GM19239 (cell line): Measurements from ENCODE around the gene TOMM40.
"Not testable (repeated sequence)": the region's sequence is repeated elsewhere in the genome, so short reads cannot be mapped to it uniquely, and the experiment has no call there.

Experiments
- DNase-seq: peaks from one replicate; pipeline ENCODE4 v3.0.0; 2011; ENCODE audit warnings: low spot score; ENCODE audit not compliant: insufficient read length
- FAIRE-seq: peaks from 2 replicates; lab custom pipeline; 2011; peaks lifted over from hg19 to GRCh38; lab: Jason Lieb, UNC

TOMM40 gene

DNA sequence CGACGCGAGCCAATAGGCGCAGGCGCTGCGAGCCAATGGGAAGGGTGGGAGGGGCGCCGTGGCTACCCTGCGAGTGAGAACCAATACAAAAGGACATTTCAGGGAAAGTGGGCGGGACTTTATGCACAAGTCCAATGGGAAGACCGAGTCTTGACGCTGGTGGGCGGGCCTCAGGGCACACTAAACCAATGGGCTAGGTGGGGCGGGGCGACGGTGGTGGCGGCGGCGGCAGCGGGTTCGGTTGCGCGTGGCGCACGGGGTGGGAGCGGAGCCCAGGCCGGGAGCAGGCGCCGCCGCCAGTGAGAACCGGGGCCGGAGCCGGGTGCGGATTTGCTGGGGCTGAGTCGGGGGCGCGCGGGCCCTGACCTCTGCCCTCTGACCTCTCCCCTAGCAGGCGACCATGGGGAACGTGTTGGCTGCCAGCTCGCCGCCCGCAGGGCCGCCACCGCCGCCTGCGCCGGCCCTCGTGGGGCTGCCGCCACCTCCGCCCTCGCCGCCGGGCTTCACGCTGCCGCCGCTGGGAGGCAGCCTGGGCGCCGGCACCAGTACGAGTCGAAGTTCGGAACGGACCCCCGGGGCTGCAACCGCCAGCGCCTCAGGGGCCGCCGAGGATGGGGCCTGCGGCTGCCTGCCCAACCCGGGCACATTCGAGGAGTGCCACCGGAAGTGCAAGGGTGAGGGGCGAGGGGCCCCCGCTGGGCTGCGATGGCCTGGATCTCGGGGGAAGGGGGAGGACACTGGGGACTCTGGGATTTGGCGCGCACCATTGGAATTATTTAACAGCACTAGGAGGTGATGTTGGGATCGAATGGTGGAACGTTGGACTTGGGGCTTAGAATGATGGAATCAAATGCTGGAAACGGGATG is at the start of gene TOMM40:
Gene TOMM40 (plus strand): TSS at position 239 of the 867 bp plus-strand sequence. CDS start 162 bp downstream, at position 401.
- peak; percentile 98 for DNase-seq
- FAIRE-seq, result peak; percentile 100

DNA sequence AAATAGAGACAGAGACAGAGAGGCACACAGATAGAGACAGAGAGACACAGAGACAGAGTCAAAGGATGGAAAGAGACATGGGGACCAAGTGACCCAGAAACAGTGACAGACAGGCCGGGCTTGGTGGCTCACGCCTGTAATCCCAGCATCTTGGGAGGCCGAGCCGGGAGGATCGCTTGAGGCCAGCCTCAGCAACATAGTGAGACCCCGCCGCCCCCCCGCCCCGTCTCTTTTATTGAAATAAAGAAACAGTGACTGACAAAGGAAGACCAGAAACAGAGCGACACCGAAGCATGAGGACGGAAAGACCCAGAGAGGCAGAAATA is 45.8 kb upstream of the TOMM40 start:
- DNase-seq (no peak), FAIRE-seq (no peak)

DNA sequence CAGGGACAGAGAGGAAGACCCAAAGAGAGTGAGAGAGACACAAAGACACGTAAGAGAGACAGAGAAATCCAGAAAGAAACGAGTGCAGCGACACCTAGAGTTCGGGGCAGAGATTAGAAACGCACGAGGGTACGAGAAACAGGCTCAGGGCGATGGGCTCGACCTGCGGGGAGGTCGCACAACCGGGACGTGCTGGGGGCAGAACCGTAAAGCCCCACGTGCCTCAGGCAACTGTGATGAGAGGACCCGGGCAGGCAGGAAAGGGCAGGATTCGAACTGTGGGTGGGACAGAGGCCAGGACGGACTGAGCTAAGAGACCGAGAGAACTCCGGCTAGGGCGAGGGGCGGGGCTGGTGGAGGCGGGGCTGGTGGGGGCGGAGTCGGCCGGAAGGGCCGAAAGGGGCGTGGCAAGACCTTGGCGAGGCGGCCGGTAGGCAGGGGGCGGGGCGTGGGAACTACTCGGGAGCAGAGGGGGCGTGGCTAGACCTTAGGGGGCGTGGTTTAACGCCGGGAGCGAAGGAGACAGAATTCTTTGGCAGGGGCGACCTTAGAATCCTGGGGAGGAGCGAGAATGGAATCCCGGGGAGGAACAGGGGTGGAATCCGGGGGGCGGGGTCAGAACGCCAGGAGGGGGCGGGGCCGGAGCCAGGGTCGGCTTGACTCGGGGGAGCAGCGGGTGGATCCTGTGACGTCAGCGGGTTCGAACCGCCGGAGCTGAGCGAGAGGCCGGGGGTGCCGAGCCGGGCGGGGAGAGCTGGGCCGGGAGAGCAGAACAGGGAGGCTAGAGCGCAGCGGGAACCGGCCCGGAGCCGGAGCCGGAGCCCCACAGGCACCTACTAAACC is 45.2 kb upstream of the TOMM40 start, which contains the start of gene NECTIN2:
Gene NECTIN2 (plus strand): TSS at position 686 of the 843 bp plus-strand sequence. CDS start 229 bp downstream, outside the sequence.
- FAIRE-seq, result peak; percentile 96

DNA sequence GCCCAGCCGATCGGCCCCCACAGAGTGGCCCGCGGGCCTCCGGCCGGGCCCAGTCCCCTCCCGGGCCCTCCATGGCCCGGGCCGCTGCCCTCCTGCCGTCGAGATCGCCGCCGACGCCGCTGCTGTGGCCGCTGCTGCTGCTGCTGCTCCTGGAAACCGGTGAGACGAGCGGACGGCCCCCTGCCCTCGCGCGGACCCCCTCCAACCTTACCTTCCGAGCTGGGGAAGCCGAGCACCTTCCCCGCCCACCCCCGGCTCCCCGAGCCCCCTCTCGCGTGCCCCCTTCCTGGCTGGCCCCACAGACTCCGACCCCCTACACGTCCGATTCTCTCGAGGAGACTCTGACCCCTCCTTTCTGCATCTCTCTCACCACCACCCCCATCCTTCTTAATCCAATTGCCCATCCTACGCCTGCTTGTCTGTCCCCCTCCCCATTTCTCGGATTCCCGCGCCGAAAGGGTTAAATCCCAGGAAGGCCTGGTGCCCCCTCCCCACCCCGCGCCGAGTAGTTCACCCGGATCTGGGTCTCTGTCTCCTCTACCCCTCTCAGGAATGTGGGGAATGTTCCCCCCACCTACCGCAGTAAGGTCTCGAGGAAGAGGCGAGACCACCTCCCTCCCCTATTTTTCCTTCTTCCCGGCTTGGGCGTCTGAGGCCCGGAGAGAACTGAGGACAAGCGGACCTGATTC is 44.5 kb upstream of the TOMM40 start:
- FAIRE-seq (no peak), DNase-seq (no peak)

More for the DNA sequence above, 45.2 kb upstream of the TOMM40 start, which contains the start of gene NECTIN2:
- DNase-seq, result peak; percentile 91

DNA sequence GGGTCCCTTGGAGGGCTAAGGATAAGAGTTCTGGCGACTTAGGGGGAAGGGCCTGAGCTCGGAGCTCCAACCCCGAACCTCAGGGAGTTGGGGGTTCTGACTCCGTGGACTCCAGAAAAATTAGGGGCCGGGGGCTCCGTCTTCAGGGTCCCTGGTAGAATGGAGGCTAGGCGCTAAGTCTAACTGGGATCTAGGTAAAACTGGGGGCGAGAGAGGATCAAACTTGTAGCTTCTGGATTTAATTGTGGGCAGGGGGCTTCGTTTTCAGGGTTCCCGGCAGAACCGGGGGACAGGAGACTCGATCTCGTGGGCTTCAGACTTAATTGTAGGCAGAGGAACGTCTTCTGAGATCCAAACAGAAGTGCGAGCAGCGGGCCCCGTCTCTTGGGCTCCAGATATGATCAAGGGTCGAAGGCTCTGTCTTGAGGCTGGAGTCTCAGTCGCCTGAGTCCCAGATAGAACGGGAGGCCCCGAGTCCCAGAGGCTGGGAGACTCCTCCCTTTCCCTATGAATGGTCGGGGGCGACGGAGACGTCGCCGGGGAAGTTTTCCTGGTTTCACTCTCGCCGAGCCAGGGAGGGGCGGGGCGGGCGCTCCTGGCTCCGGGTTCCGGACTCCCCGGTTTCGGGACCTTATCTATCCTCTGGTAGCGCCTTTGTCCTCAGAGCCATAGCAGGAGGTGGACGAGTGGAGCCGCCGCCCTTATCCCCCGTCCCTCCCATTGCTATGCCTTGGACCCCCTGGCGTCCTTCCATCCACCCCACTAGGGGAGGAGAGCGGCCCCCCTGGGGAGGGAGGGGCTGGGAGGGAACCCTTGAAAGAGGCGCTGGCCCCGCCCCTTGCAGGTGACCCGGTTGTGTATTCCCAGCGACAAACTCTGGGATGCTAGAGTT is 43.7 kb upstream of the TOMM40 start:
- no peak for FAIRE-seq
- DNase-seq, result no peak

DNA sequence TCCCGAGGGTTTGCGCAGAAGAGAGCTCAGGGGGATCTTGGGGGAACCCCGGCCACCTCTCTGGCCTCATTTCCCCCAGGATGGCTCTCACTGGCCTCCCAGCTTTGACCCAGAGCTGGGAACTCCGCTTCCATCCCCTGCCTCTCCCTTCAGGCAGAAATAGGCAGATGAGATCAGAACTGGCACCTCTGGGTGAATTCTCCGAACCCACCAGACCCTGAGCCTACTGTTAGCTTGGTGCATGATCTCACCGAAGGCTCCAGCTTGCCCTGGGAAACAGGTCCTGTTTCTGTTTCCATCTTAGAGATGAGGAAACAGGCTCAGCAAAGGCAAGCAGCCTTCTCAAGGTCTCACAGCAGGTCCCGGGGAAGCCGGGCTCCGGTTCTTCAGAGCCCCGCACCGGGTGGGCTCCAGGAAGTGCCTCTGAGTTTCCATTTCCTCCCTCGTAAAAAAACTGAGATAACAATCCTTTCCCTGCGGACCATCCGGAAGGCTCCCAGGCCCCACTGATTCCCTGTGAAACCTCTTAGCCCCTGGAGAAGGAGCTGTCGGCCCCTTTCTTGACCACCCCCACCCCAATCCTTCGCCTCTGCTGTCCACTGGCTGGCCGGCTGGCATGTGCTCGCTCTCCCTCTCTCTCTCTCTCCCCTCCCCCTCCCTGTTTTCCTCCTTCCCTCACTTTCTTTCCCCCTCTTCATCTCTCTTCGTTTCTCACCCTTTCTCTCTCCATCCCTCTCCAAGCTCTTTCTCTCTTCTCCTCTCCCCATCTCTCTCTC is 42.8 kb upstream of the TOMM40 start:
- FAIRE-seq (no peak), DNase-seq (no peak)

DNA sequence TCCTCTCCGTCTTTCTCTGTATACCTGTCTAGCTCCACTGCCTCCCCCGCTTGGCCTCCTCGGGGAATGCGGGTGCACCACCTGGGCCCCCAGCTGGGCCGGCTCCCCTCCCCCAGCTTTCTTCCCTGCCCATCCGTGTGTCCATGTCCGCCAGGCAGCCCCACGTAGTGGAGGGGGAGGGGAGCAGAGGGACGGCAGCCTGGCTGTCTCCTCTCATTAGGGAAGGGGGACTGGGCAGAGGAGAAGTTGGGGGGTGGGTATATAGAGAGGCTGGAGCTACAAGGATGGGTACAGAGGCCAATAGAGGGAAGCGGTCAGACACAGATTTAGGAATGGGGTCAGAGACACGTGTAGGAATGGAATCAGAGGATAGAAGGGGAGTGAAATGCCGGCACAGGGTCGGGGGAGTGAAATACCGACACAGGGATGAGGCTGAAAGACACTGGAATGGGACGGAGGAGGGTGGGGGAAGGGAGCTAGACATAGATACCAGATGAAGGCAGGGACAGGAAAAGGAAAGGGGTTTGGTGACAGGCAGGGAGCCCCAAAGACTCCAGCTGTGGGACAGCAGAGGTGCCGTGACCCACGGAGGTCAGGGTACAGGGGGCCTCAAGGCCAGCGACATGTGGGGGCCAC is 42.1 kb upstream of the TOMM40 start:
- DNase-seq, result no peak
- no peak for FAIRE-seq

DNA sequence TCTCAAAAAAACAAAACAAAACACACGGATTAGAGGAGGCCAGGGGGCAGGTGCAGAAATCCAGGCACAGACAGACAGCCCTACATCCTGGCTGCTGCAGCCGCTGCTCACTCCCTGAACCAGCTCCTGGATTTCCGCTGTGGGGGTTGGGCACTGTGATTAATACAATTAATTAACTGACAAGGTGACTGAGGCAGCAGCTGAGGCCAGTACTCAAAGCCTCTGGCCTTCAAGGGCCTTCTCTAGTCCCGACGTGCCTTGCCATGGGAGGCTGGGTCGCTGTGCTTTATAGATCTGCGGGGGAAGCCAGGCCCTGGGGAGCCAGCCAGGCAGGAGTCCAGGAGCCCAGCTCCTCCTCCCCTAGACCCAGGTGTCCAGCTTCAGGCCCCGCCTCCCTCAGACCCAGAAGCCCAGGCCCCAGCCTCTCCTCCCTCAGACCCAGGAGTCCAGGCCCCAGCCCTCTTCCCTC is 40.4 kb upstream of the TOMM40 start:
- DNase-seq, result no peak
- no peak for FAIRE-seq

DNA sequence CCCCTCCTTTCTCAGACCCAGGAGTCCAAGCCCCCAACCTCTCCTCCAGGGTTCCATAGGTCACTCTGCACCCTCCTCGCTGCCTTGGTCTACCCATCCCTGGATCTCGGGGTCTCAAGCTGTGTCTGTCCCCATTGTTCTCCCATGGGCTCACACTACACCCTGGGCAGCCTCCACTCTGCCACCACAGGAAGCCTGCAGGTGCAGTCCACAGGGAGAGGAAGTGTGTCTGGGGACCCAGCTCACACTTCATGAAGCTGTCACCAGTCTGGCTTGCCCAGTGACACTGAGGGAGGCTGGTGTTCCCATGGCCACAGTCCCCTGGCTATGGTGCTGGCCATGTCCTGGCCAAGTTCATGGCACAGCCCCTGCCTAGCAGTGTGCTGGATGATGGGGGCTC is 39.6 kb upstream of the TOMM40 start:
- no peak for DNase-seq
- no peak for FAIRE-seq

DNA sequence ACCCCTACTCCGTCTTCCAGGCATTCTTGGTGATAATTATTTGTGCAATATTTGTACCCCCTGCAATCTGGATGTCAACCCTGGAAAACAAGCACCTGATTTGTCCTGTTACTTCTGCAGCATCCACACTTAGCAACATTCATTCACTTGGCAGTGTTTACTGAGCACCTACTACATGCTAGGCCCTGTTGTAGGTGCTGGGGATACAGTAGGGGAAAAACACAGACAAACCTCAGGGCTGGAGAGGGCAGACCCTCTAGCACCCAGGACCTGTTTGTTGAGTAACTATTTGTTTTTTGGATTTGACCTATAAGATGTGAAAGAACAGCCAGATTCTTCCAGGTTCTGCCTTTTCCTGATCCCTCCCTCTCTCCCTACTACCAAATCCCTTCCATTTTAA is 35.4 kb upstream of the TOMM40 start:
- no peak for FAIRE-seq
- DNase-seq, result no peak

DNA sequence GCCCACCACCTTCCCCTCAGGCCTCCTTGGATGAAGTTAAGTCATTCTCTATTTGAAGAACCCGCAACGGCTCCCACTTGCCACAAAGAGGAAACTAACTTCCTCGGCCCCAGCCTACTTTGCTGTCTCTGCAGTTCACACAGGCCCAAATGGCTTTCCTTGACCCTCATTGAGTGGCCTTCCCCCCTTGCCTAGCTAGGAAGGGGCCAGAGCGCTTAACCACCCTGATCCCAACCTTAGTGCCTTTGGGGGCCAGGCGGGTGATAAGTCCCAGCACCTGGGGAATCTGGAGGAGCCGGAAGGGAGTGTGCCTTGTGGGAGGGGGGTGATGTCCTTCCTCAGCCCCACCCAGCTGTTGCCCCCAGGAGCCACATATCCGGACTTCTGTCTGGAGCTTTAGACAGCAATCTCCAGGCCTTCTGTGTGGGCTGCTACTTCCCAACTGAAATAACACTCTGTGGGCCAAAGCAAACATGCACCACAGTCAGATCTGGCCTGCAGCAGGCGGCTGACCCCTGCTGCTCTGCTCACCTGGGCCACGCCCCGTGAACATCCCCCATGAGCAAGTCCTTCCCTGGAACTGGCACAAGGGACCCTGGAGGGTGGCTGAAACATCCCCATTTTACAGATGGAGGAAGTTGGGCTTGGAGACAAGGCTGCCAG is 34.5 kb upstream of the TOMM40 start:
- FAIRE-seq (no peak), DNase-seq (no peak)

DNA sequence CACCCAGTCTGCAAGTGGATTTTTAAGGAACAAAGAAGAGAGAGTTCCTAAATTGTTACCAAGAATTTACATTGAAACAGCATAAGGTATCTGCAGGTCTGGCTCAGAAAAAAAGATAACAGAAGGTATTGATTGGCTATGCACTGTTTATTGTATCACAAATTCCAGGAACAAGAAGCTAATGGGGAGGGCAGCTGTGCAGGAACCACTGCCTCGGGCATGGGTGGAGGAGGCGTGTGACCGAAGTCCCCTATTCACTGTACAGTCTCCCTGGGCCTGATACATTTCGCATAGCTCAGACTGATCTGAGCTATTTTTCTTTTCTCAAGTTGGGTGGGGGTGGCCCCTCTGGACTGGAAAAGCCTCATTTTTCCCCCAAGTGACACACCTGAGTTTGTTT is 33.2 kb upstream of the TOMM40 start:
- no peak for DNase-seq

DNA sequence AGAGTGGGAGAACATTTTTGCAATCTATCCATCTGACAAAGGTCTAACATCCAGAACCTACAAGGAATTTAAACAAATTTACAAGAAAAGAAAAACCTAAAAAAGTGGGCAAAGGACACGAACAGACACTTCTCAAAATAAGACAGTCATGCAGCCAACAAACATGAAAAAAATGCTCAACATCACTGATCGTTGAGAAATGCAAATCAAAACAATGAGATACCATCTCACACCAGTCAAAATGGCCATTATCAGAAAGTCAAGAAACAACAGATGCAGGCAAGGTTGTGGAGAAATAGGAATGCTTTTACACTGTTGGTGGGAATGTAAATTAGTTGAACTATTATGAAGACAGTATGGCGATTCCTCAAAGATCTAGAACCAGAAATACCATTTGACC is 29.5 kb upstream of the TOMM40 start:
- DNase-seq, FAIRE-seq: not testable (repeated sequence)

More for the DNA sequence above, 33.2 kb upstream of the TOMM40 start:
- no peak for FAIRE-seq

DNA sequence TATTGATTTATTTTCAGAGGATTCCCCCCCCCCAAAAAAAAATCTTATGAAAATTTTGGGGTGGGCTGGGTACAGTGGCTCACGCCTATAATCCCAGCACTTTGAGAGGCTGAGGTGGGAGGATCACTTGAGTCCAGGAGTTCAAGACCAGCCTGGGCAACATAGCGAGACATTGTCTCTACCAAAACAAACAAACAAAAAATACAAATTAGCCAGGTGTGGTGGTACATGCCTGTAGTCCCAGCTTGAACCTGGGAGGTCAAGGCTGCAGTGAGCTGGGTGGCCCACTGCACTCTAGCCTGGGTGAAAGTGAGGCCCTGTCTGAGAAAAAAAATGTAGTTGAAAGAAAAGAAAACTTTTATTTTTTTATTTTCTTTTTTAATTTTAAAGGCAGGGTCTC is 27.1 kb upstream of the TOMM40 start:
- FAIRE-seq (no peak), DNase-seq (no peak)

DNA sequence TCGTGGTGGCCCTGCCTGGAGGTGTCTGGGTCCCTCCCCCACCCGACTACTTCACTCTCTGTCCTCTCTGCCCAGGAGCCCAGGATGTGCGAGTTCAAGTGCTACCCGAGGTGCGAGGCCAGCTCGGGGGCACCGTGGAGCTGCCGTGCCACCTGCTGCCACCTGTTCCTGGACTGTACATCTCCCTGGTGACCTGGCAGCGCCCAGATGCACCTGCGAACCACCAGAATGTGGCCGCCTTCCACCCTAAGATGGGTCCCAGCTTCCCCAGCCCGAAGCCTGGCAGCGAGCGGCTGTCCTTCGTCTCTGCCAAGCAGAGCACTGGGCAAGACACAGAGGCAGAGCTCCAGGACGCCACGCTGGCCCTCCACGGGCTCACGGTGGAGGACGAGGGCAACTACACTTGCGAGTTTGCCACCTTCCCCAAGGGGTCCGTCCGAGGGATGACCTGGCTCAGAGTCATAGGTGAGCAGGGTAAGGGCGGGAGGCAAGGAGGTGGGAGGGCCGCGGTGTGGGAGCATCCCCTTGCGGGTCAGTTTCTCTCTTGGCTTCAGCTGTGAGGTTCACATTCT is 25.8 kb upstream of the TOMM40 start:
- FAIRE-seq (no peak), DNase-seq (no peak)

DNA sequence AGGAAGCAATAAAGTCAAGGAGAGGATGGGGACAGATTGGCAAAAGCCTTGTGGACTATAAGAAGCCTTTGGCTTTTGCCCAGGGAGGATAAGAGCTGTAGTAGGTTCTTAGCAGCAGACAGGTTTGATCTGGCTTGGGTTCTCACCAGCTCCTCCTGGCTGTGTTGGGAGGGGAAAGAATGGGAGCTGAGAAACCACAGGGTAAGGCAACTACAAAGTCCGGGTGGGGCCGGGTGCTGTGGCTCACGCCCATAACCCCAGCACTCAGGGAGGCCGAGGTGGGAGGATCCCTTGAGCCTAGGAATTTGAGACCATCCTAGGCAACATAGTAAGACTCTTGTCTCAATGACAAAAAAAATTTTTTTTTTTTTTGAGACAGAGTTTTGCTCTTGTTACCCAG is 24.4 kb upstream of the TOMM40 start:
- FAIRE-seq, result no peak
- no peak for DNase-seq

DNA sequence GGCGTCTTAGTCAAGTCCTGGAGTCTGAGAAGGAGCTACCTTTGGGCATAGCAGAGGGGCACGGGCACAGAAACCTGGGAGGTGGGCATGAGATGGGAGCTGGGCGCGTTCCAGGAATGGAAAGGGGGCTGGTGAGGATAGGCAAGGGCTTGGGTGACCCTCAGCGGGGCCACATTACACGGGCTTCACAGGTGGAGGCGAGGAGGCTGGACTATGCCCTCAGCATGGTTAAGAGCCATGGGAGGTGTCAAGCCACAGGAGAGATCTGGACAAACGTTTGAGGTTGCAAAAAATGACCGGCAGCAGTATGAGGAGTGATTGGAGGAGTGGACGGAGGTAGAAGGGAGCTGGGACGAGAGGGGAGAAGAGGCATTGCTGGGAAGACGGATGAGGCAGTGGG is 23.5 kb upstream of the TOMM40 start:
- no peak for FAIRE-seq
- no peak for DNase-seq
